Body of pancreas (tissue), 4 donors: ENCODE results near the gene TRIOBP. TPM values are rescaled to one million over a fixed set of nuclear protein-coding genes. Genes with fewer than 3 reads are reported as not detected.

Experiments
- ATAC-seq: fragments of 150-250 bp; one replicate; pipeline ENCODE4 v1.9.1; 2016
- DNase-seq, 4 donors: peaks; one replicate each; pipeline ENCODE4 v3.0.0-alpha.2; 2019
- H3K27ac ChIP-seq, 4 donors: fragments of 200-600 bp; sonication (generic); 1 replicate in 3 of 4; 2 replicates in 1 of 4; pipeline versions ENCODE4 v1.5.1 to v1.6.1; 2016 to 2019; ENCODE audit warnings: mild to moderate bottlenecking in 1 of 4, mixed read lengths in 1 of 4, moderate library complexity in 1 of 4
- H3K27me3 ChIP-seq, 2 donors: fragments of 200-600 bp; sonication (generic); one replicate each; pipeline ENCODE4 v1.6.0; 2016; ENCODE audit warnings: mild to moderate bottlenecking in 1 of 2
- H3K36me3 ChIP-seq, 2 donors: fragments of 200-600 bp; sonication (generic); replicated peaks in 1 of 2; 2 replicates each; pipeline ENCODE4 v1.5.1; 2016; ENCODE audit warnings: low read depth in 2 of 2; ENCODE audit not compliant: insufficient read depth in 1 of 2
- H3K4me1 ChIP-seq: fragments of 200-600 bp; sonication (generic); one replicate; pipeline ENCODE4 v1.6.0; 2016
- H3K4me3 ChIP-seq, 2 donors: fragments of 200-600 bp; sonication (generic); 1 replicate in 1 of 2; 2 replicates in 1 of 2; pipeline ENCODE4 v1.5.1; 2016 to 2019
- H3K9me3 ChIP-seq, 3 donors: fragments of 200-600 bp; sonication (generic); 1 replicate in 2 of 3; 2 replicates in 1 of 3; pipeline ENCODE4 v1.5.1; 2016
- POLR2A ChIP-seq, 3 donors: fragments of 450-650 bp; IDR thresholded peaks; one replicate each; pipeline ENCODE4 v1.6.1; 2016; ENCODE audit warnings: antibody characterized with exemption in 3 of 3, mild to moderate bottlenecking in 2 of 3
- WGBS, 2 donors: methylation state at CpG; one replicate each; pipeline ENCODE4 v1.1.5; 2017; 5-methylcytosine and 5-hydroxymethylcytosine counted together
- intact Hi-C: fragments of 100-400 bp; cut with DNase I; formaldehyde crosslinking; loops from one replicate; pipeline ENCODE4 v1.15.1; 2023
- total RNA-seq, 2 donors: library from RNA; depleted of rRNA; stranded (reverse); fragments of >200 nt; gene quantifications; one replicate each; pipeline ENCODE4 v1.1.0, GENCODE V29; 2016
- TF ChIP-seq, protein P1 (sequence below), 7 experiments: fragments of 450-650 bp in 4 of 7; fragments of 200-600 bp in 3 of 7; sonication (generic) in 3 of 7; IDR thresholded peaks; one replicate each; pipeline ENCODE4 v1.5.1; 2016 to 2019; ENCODE audit warnings: antibody characterized with exemption in 7 of 7

TRIOBP gene
- total RNA-seq, 2 donors from 2014 or later, result 65.6 to 76.5 TPM

DNA sequence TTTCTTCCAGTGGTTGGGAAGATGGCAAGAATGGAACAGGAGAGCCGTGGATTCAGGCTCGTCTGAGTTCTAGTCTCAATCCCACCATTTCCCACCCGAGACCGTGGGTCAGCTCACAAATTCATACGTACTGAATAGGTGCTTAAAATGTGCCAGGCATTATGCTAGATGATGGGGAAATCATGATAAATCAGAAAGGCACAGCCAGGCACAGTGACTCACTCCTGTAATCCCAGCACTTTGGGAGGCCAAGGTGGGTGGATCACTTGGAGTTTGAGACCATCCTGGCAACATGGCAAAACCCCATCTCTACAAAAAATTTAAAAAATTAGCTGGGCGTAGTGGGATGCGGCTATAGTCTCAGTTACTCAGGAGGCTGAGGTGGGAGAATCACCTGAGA lies 7.1 kb downstream of the TRIOBP start:
- DNase-seq (no peak), ATAC-seq (no peak)
- Histone ChIP-seq H3K9me3 (no peaks in the 10 kb centered on the region), H3K27me3 (no peaks in the 10 kb centered on the region), H3K27ac (no peak overlapping the region), H3K36me3 (no peaks in the 10 kb centered on the region), H3K4me1 (no peaks in the 10 kb centered on the region), H3K4me3 (no peak overlapping the region)
- intact Hi-C loops, result no loop called here
- 80 to 81% methylated on average over 7 of the region's 7 CpGs for WGBS, 2 donors
- no peak for TF ChIP-seq POLR2A (IDR thresholded peaks at IDR 0.05)
- TF ChIP-seq, protein P1, sequence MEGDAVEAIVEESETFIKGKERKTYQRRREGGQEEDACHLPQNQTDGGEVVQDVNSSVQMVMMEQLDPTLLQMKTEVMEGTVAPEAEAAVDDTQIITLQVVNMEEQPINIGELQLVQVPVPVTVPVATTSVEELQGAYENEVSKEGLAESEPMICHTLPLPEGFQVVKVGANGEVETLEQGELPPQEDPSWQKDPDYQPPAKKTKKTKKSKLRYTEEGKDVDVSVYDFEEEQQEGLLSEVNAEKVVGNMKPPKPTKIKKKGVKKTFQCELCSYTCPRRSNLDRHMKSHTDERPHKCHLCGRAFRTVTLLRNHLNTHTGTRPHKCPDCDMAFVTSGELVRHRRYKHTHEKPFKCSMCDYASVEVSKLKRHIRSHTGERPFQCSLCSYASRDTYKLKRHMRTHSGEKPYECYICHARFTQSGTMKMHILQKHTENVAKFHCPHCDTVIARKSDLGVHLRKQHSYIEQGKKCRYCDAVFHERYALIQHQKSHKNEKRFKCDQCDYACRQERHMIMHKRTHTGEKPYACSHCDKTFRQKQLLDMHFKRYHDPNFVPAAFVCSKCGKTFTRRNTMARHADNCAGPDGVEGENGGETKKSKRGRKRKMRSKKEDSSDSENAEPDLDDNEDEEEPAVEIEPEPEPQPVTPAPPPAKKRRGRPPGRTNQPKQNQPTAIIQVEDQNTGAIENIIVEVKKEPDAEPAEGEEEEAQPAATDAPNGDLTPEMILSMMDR (IDR thresholded peaks at IDR 0.05), result no peak

DNA sequence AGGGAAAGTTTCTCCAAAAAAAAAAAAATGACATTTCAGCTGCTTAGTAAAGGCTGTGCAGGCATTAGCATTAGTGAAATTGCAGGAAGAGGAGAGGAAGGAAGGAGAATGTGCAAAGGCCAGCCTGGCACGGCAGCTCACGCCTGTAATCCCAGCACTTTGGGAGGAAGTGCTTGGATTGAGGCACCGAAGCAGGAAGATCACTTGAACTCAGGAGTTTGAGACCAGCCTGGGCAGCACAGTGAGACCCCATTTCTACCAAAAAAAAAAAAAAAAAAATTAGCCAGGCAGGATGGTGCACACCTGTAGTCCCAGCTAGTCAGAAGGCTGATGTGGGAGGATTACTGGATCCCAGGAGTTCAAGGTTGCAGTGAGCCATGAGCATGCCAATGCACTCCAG lies 7.8 kb downstream of the TRIOBP start:
- H3K4me3 ChIP-seq, result no peak overlapping the region
- 54 to 97% methylated on average over 3 of the region's 3 CpGs for WGBS, 2 donors
- no peak overlapping the region for H3K27ac ChIP-seq
- ATAC-seq (no peak), DNase-seq (no peak)
- H3K27me3 ChIP-seq, result no peaks in the 10 kb centered on the region
- TF ChIP-seq POLR2A (IDR thresholded peaks at IDR 0.05), result no peak
- TF ChIP-seq, protein P1 (IDR thresholded peaks at IDR 0.05), result no peak
- intact Hi-C loops, result no loop called here
- H3K9me3 ChIP-seq, result no peaks in the 10 kb centered on the region
- H3K36me3 ChIP-seq, result no peaks in the 10 kb centered on the region
- no peaks in the 10 kb centered on the region for H3K4me1 ChIP-seq

DNA sequence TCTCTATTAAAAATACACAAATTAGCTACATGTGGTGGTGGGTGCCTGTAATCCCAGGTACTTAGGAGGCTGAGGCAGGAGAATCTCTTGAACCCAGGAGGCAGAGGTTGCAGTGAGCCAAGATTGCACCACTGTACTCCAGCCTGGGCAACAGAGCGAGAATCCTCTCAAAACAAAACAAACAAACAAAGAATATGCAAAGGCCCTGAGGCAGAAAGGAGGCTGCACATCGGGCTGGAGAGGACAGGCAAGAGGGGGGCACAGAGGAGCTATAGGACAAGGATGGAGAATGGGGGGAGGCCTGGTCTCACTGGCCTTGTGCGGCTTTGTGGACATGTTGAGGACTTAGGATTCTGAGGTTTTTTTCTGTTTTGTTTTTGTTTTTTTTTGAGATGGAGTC lies 8.4 kb downstream of the TRIOBP start:
- ATAC-seq, result no peak
- 91 to 96% methylated on average over 3 of the region's 3 CpGs for WGBS, 2 donors
- no peak overlapping the region for H3K27ac ChIP-seq
- no peaks in the 10 kb centered on the region for H3K4me1 ChIP-seq
- H3K4me3 ChIP-seq, result no peak overlapping the region
- DNase-seq, result no peak
- intact Hi-C loops, result no loop called here
- TF ChIP-seq POLR2A (IDR thresholded peaks at IDR 0.05), result no peak
- TF ChIP-seq, protein P1 (IDR thresholded peaks at IDR 0.05), result no peak
- H3K9me3 ChIP-seq, result no peaks in the 10 kb centered on the region
- no peaks in the 10 kb centered on the region for H3K36me3 ChIP-seq
- H3K27me3 ChIP-seq, result no peaks in the 10 kb centered on the region

DNA sequence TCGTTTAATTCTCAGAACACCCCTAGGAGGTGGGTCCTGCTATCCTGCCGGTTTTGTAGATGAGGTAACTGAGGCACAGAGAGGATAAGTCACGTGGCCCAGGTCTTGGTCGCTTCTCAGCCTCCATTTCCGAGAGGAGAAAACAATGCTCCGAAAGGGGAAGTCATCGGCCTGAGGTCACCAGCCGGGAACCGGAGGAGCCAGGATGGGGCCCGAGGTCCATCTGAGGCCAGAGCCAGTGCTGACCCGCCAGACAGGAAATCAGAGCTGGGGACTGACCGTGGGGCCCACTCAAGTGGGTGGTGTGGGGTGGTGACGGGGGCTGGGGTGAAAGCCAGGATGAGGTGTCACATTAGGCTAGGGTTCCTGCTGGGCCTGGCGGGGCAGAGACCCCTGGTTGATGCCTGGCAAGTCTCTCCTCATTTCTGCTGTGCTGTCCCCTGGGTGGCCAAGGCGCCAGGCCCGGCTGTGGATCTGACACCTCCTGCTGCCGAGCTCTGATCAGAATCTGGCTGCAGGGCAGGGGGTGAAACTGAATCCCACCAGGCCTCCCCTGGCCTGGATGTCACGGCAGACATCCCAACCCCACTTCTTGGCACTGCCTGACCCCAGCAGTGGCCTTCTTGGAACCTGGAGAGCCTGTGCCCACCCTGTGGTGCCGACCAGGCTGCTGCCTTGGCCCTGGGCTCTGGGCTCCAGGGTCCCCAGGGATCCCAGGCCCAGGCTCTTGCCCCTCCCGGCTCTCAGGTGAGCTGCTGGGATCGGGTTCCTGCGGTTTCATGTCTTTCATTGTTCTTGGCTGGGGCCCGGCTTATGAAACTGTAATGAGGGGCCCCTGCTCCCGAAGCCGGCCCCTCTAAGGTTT lies 12.0 kb downstream of the TRIOBP start:
- Histone ChIP-seq H3K9me3 (no peaks in the 10 kb centered on the region), H3K36me3 (no peaks in the 10 kb centered on the region), H3K4me3 (no peak overlapping the region), H3K4me1 (no peaks in the 10 kb centered on the region), H3K27ac (no peak overlapping the region), H3K27me3 (no peaks in the 10 kb centered on the region)
- WGBS, 2 donors, result 71 to 80% methylated on average over 8 to 22 of the region's 25 CpGs
- peak in 1 of 4 donors; percentile 25 for DNase-seq
- no peak for ATAC-seq
- TF ChIP-seq POLR2A (IDR thresholded peaks at IDR 0.05), result no peak
- TF ChIP-seq, protein P1 (IDR thresholded peaks at IDR 0.05), result no peak
- intact Hi-C loops, result no loop called here

DNA sequence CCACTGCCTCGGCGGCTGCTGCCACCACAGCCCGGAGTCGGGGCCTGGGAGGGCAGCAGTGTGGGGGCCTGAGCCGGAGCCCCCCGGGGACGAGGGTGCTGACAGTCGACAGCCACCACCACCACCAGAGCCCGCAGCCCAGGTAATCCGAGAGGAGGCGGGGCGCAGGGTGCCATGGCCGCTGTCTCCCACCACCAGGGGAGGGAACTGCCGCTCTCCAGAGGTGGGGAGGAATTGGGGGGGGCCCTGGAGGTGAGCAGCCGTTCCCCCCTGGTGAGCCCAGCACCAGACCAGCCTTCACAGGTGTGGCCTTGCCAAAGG lies 12.6 kb downstream of the TRIOBP start:
- TF ChIP-seq POLR2A (IDR thresholded peaks at IDR 0.05), result no peak
- TF ChIP-seq, protein P1 (IDR thresholded peaks at IDR 0.05), result no peak
- H3K4me3 ChIP-seq, result no peak overlapping the region
- ATAC-seq, result no peak
- H3K9me3 ChIP-seq, result no peaks in the 10 kb centered on the region
- H3K27me3 ChIP-seq, result no peaks in the 10 kb centered on the region
- no peak overlapping the region for H3K27ac ChIP-seq
- 89% methylated on average over 3 of the region's 15 CpGs; no CpG with 5 or more reads in 1 of the 2 donors for WGBS, 2 donors
- no peaks in the 10 kb centered on the region for H3K4me1 ChIP-seq
- intact Hi-C loops, result no loop called here
- H3K36me3 ChIP-seq, result no peaks in the 10 kb centered on the region
- no peak for DNase-seq
